Activated naive CD4-positive, alpha-beta T cell treated with anti-CD3 and anti-CD28 coated beads, Interleukin-2, amount 10 ng/mL, durations not matched to agents 7 days and 5 days (primary cell): ENCODE measurements around the gene CENPVL3.
"Not testable (repeated sequence)": the region's sequence is repeated elsewhere in the genome, so short reads cannot be mapped to it uniquely, and the experiment has no call there.

Experiments used
- CTCF ChIA-PET: fragments of 350-600 bp; sonication (Branson Sonifier 250); formaldehyde crosslinking; loops from one replicate; lab custom pipeline; 2021; ENCODE audit warnings: antibody characterized with exemption; lab: Charles Lee
- DNase-seq: peaks from one replicate; pipeline ENCODE4 v3.0.0-alpha.2; 2020
- H3K27ac Mint-ChIP-seq: one replicate; pipeline ENCODE4 v1.8.0; 2021; ENCODE audit warnings: mild to moderate bottlenecking, moderate library complexity, mixed read lengths
- H3K27me3 Mint-ChIP-seq: one replicate; pipeline ENCODE4 v1.8.0; 2021; ENCODE audit warnings: mild to moderate bottlenecking, mixed read lengths
- H3K36me3 Mint-ChIP-seq: one replicate; pipeline ENCODE4 v1.8.0; 2021; ENCODE audit warnings: mixed read lengths
- H3K4me1 Mint-ChIP-seq: one replicate; pipeline ENCODE4 v1.8.0; 2021; ENCODE audit warnings: mixed read lengths
- H3K4me3 Mint-ChIP-seq: one replicate; pipeline ENCODE4 v1.8.0; 2021; ENCODE audit warnings: mild to moderate bottlenecking, moderate library complexity, mixed read lengths
- H3K9me3 Mint-ChIP-seq: one replicate; pipeline ENCODE4 v1.8.0; 2021; ENCODE audit warnings: mixed read lengths

Gene CENPVL3

GRCh38 chrX:51618241-51619155, at the start of gene CENPVL3:
Gene CENPVL3, minus strand, starts transcription at chrX:51618912. Its CDS starts 39 bp downstream, at chrX:51618873.
- H3K4me1 Mint-ChIP-seq, DNase-seq, H3K9me3 Mint-ChIP-seq, CTCF ChIA-PET, H3K27ac Mint-ChIP-seq, H3K36me3 Mint-ChIP-seq: not testable (repeated sequence)
- H3K4me3 Mint-ChIP-seq: peak within 1 kb of the TSS; percentile 52
- H3K27me3 Mint-ChIP-seq: peaks cover 25% of the 10 kb centered on the region

GRCh38 chrX:51665981-51666380, 47.3 kb upstream of the CENPVL3 start:
- Mint-ChIP-seq H3K9me3 (no peaks in the 10 kb centered on the region), H3K4me1 (peaks cover 2% of the 10 kb centered on the region), H3K27me3 (peaks cover 4% of the 10 kb centered on the region), H3K4me3 (no peak overlapping the region), H3K27ac (no peak overlapping the region), H3K36me3 (no peaks in the 10 kb centered on the region)
- DNase-seq: no peak
- CTCF ChIA-PET: no interaction called here

GRCh38 chrX:51643377-51643776, 24.7 kb upstream of the CENPVL3 start:
- H3K27me3 Mint-ChIP-seq: peaks cover 10% of the 10 kb centered on the region
- CTCF ChIA-PET: interaction anchor here (1.2 kb wide), 1 partner anchor 217 kb away, joined by 3 read pairs; no protein-coding TSS in a partner anchor

GRCh38 chrX:51641421-51642021, 22.8 kb upstream of the CENPVL3 start:
- Mint-ChIP-seq H3K4me3 (no peak overlapping the region), H3K4me1 (no peaks in the 10 kb centered on the region), H3K9me3 (no peaks in the 10 kb centered on the region), H3K36me3 (no peaks in the 10 kb centered on the region), H3K27me3 (peaks cover 10% of the 10 kb centered on the region), H3K27ac (no peak overlapping the region)
- CTCF ChIA-PET: interaction anchor here (1.0 to 1.2 kb wide), 2 partner anchors 219 to 621 kb away, joined by 4 to 5 read pairs; no protein-coding TSS in a partner anchor
- DNase-seq: peak; percentile 20

More at GRCh38 chrX:51643377-51643776, 24.7 kb upstream of the CENPVL3 start:
- no peak for DNase-seq
- H3K4me1 Mint-ChIP-seq: no peaks in the 10 kb centered on the region
- no peaks in the 10 kb centered on the region for H3K9me3 Mint-ChIP-seq
- no peaks in the 10 kb centered on the region for H3K36me3 Mint-ChIP-seq
- no peak overlapping the region for H3K4me3 Mint-ChIP-seq
- no peak overlapping the region for H3K27ac Mint-ChIP-seq

- H3K27ac Mint-ChIP-seq, H3K36me3 Mint-ChIP-seq, H3K4me1 Mint-ChIP-seq, H3K27me3 Mint-ChIP-seq, DNase-seq, CTCF ChIA-PET, H3K4me3 Mint-ChIP-seq, H3K9me3 Mint-ChIP-seq: not testable (repeated sequence)
Measured at GRCh38 chrX:51636511-51636910, 17.8 kb upstream of the CENPVL3 start.

GRCh38 chrX:51614353-51615012, 4.2 kb downstream of the CENPVL3 start:
- no peak overlapping the region for H3K4me3 Mint-ChIP-seq
- CTCF ChIA-PET: no interaction called here
- no peak for DNase-seq
- H3K9me3 Mint-ChIP-seq: no peaks in the 10 kb centered on the region
- H3K27ac Mint-ChIP-seq: no peak overlapping the region
- no peaks in the 10 kb centered on the region for H3K36me3 Mint-ChIP-seq
- peaks cover 3% of the 10 kb centered on the region for H3K4me1 Mint-ChIP-seq
- H3K27me3 Mint-ChIP-seq: peaks cover 21% of the 10 kb centered on the region

- H3K27ac Mint-ChIP-seq: no peak overlapping the region
- no peak overlapping the region for H3K4me3 Mint-ChIP-seq
- H3K36me3 Mint-ChIP-seq: no peaks in the 10 kb centered on the region
- no peaks in the 10 kb centered on the region for H3K9me3 Mint-ChIP-seq
- no peak for DNase-seq
- no peaks in the 10 kb centered on the region for H3K27me3 Mint-ChIP-seq
- CTCF ChIA-PET: interaction anchor here (0.6 to 1.0 kb wide), 2 partner anchors 122 to 286 kb away, joined by 3 read pairs; no protein-coding TSS in a partner anchor
- no peaks in the 10 kb centered on the region for H3K4me1 Mint-ChIP-seq
Measured at GRCh38 chrX:51608766-51609165, 9.9 kb downstream of the CENPVL3 start.

GRCh38 chrX:51608126-51608525, 10.6 kb downstream of the CENPVL3 start:
- H3K27ac Mint-ChIP-seq: no peak overlapping the region
- no peaks in the 10 kb centered on the region for H3K36me3 Mint-ChIP-seq
- H3K4me1 Mint-ChIP-seq: no peaks in the 10 kb centered on the region
- no peaks in the 10 kb centered on the region for H3K27me3 Mint-ChIP-seq
- CTCF ChIA-PET: no interaction called here
- no peak overlapping the region for H3K4me3 Mint-ChIP-seq
- no peaks in the 10 kb centered on the region for H3K9me3 Mint-ChIP-seq
- no peak for DNase-seq

- H3K4me3 Mint-ChIP-seq: no peak overlapping the region
- H3K4me1 Mint-ChIP-seq: no peaks in the 10 kb centered on the region
- DNase-seq: no peak
- H3K36me3 Mint-ChIP-seq: no peaks in the 10 kb centered on the region
- H3K27ac Mint-ChIP-seq: no peak overlapping the region
- CTCF ChIA-PET: no interaction called here
- H3K9me3 Mint-ChIP-seq: no peaks in the 10 kb centered on the region
- no peaks in the 10 kb centered on the region for H3K27me3 Mint-ChIP-seq
Measured at GRCh38 chrX:51606446-51606845, 12.3 kb downstream of the CENPVL3 start.

- Mint-ChIP-seq H3K9me3 (no peaks in the 10 kb centered on the region), H3K36me3 (no peaks in the 10 kb centered on the region), H3K4me3 (no peak overlapping the region), H3K4me1 (no peaks in the 10 kb centered on the region), H3K27me3 (no peaks in the 10 kb centered on the region), H3K27ac (no peak overlapping the region)
- CTCF ChIA-PET: no interaction called here
- DNase-seq: no peak
Measured at GRCh38 chrX:51598899-51599298, 19.8 kb downstream of the CENPVL3 start.

GRCh38 chrX:51571874-51572273, 46.8 kb downstream of the CENPVL3 start:
- DNase-seq: no peak
- H3K27me3 Mint-ChIP-seq: no peaks in the 10 kb centered on the region
- no peak overlapping the region for H3K4me3 Mint-ChIP-seq
- H3K27ac Mint-ChIP-seq: no peak overlapping the region
- H3K36me3 Mint-ChIP-seq: no peaks in the 10 kb centered on the region
- CTCF ChIA-PET: no interaction called here
- no peaks in the 10 kb centered on the region for H3K4me1 Mint-ChIP-seq
- H3K9me3 Mint-ChIP-seq: no peaks in the 10 kb centered on the region

GRCh38 chrX:51569561-51569960, 49.2 kb downstream of the CENPVL3 start:
- no peaks in the 10 kb centered on the region for H3K4me1 Mint-ChIP-seq
- CTCF ChIA-PET: no interaction called here
- no peak overlapping the region for H3K4me3 Mint-ChIP-seq
- H3K36me3 Mint-ChIP-seq: no peaks in the 10 kb centered on the region
- H3K9me3 Mint-ChIP-seq: no peaks in the 10 kb centered on the region
- no peaks in the 10 kb centered on the region for H3K27me3 Mint-ChIP-seq
- no peak overlapping the region for H3K27ac Mint-ChIP-seq
- DNase-seq: no peak

- Mint-ChIP-seq H3K4me1 (no peaks in the 10 kb centered on the region), H3K9me3 (no peaks in the 10 kb centered on the region), H3K4me3 (no peak overlapping the region), H3K27me3 (no peaks in the 10 kb centered on the region), H3K27ac (no peak overlapping the region), H3K36me3 (no peaks in the 10 kb centered on the region)
- CTCF ChIA-PET: no interaction called here
- DNase-seq: no peak
Measured at GRCh38 chrX:51568586-51568985, 50.1 kb downstream of the CENPVL3 start.
